C4-2B (cell line): Measurements from ENCODE around the gene MSX1.

ENCODE experiments used
- H3K27ac ChIP-seq: fragments of 450-650 bp; 2 replicates; pipeline ENCODE4 v1.5.1; 2017
- CTCF ChIP-seq: fragments of 450-650 bp; conservative IDR thresholded peaks from 2 replicates; pipeline ENCODE4 v1.5.1; 2017; ENCODE audit warnings: mild to moderate bottlenecking
- ZFX ChIP-seq: fragments of 450-650 bp; IDR thresholded peaks from 2 replicates; pipeline ENCODE4 v1.6.1; 2017

The MSX1 gene

DNA sequence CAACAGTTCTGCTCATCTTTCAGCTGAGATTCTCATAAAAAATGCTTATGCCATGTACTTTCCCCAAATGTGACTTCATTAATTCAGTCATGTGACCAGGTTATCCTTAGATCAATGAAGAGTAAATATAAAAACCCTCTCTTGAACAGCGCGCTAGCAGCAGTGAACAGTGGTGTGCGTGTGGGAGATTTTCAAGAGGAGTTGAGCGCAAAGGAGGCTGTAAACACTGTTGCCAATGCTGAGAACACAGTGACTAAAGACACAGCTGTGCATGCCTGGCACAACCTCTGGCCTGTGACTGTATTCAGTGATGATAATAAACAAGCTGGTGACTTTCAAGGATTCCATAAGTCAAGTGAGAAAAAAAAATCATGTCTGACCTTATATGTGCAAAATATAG, 25.1 kb downstream of the MSX1 start:
- no peak overlapping the region for H3K27ac ChIP-seq
- no peak for TF ChIP-seq ZFX
- TF ChIP-seq CTCF, result no peak

GRCh38 chr4:4887426-4887825, 28.0 kb downstream of the MSX1 start:
- no peak overlapping the region for H3K27ac ChIP-seq
- TF ChIP-seq ZFX (no peak), CTCF (no peak)

DNA sequence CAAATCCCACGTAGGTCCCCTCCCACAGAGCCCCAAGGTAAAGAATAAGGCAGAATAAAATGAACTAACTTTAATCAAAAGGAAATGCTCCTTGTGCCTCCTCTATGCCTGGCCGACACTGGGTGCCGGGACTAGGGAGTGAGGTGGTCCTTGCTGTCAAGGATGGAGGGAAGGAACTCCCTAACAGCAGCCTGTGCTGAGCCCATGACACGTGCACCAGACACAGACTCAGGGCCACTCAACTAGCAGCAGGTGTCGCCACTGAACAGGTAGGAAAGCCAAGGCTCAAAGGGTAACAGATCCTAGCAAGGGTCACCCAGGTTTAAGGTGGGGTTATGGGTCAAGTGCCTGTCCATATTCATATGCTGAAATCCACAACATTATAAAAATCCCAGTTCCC, 29.2 kb downstream of the MSX1 start:
- no peak; the same call in 1 of the 2 replicates for TF ChIP-seq CTCF
- TF ChIP-seq ZFX, result no peak
- no peak overlapping the region for H3K27ac ChIP-seq

GRCh38 chr4:4889781-4890180, 30.3 kb downstream of the MSX1 start:
- TF ChIP-seq CTCF, result no peak
- no peak for TF ChIP-seq ZFX
- H3K27ac ChIP-seq, result no peak overlapping the region

GRCh38 chr4:4890574-4891255, 31.2 kb downstream of the MSX1 start:
- TF ChIP-seq CTCF, result no peak
- H3K27ac ChIP-seq, result no peak overlapping the region

- no peak overlapping the region for H3K27ac ChIP-seq
- TF ChIP-seq ZFX, result no peak
- no peak for TF ChIP-seq CTCF
Measured at GRCh38 chr4:4893721-4894120, 34.3 kb downstream of the MSX1 start.

DNA sequence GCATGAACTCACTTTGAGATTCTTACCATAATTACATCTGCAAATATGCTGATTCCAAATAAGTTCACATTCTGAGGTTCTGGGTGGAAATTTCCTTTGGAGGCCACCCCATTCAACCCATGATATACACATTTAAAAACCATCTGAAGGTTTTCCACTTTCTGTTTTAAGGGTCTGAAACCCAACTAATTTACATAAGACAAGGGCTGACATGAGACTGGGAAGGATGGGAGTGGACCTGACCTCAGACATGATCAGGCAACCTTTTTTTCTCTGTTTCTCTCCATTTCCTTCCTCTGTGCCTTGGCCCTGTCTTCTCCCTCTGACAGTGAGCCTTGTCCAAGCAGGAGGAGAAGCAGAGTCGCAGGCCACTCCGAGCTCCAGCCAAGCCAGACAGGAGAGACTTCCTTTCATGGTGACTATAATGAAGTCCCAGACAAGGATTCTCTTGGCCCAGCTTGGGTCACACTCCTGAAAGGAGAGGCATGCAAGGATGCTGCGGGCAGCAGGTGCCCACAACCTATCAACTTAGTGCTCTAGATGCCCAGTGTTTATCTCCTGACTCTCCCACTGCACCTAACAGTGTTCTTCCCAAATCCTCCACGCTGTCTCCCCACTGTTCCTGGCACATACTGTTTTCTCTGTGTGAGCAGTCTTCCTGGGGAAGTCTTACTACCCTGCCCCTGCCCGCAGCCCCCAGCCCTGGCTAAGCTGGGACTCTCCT, 39.9 kb downstream of the MSX1 start:
- no peak for TF ChIP-seq CTCF
- TF ChIP-seq ZFX, result no peak
- H3K27ac ChIP-seq, result no peak overlapping the region
